Skeletal muscle cell (primary cell): ENCODE results near the gene ZNF821.
"Not testable (repeated sequence)": the region's sequence is repeated elsewhere in the genome, so short reads cannot be mapped to it uniquely, and the experiment has no call there.

Experiments used
- DNase-seq: peaks from one replicate; pipeline ENCODE4 v3.0.0-alpha.2; 2010; ENCODE audit warnings: low read depth
- H3K4me3 ChIP-seq: 2 replicates; pipeline ENCODE4 v1.5.1; 2011; ENCODE audit warnings: low read depth, mild to moderate bottlenecking, control low read depth, low read length, moderate library complexity

Gene ZNF821

GRCh38 chr16:71831698-71832097 is 52.3 kb downstream of the ZNF821 start:
- H3K4me3 ChIP-seq = not testable (repeated sequence)

DNA sequence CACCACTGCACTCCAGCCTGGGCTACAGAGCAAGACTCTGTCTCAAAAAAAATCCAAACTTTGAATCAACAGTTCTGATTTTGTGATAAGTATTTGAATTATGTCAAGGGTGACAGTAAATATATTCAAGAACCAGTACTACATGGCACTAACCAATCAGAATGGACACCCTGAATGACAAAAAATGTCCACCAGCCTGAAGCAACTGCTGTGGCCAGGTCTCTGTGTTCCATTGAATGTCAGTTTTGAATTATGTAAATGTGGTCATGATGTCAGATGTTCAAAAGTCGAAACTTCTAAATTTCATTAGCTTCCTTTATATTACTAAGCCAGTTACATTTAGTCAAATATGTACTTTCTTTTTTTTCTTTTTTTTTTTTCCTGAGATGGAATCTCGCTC is 53.6 kb downstream of the ZNF821 start:
- H3K4me3 ChIP-seq = no peak overlapping the region
- no peak for DNase-seq

More at GRCh38 chr16:71831698-71832097, 52.3 kb downstream of the ZNF821 start:
- not testable (repeated sequence) for DNase-seq

DNA sequence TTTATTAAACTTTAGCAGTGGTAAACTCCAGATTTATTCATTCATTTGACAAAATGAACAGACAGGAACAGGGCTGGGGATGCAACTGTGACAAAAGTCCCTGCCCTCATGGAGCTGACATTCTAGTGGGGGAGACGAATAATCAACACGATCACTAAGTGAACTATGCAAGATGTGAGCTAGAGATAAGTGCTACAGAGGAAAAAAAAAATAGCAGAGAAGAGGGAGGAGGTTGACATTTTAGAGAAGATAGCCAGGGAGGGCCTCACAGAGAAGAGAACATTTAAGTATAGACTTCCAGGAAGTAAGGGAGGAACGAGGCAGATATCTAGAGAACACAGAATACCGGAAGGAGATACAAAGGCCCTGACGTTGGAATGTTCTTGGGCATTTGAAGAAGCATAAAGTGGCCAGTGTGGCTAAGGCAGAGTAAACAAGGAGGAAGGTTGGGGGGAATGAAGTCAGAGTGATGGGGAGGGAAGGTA is 57.4 kb downstream of the ZNF821 start:
- no peak overlapping the region for H3K4me3 ChIP-seq
- no peak for DNase-seq

GRCh38 chr16:71817155-71817500 is 66.9 kb downstream of the ZNF821 start:
- H3K4me3 ChIP-seq, DNase-seq: not testable (repeated sequence)

- DNase-seq = no peak
- no peak overlapping the region for H3K4me3 ChIP-seq
Observed at GRCh38 chr16:71811261-71811803, 72.7 kb downstream of the ZNF821 start.

DNA sequence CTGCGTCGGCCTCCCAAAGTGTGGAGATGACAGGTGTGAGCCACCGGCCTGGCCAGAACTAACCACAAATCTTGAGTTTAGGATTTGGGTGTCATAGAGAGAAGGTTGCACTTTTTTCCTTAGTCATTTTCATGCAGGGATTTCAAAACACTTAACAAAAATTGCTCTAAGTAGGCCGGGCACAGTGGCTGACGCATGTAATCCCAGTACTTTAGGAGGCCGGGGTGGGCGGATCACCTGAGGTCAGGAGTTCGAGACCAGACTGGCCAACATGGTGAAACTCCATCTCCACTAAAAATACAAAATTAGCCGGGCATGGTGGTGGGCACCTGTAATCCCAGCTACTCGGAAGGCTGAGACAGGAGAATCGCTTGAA is 73.8 kb downstream of the ZNF821 start:
- not testable (repeated sequence) for DNase-seq, H3K4me3 ChIP-seq
